Small intestine (tissue), 7 donors: ENCODE measurements around the gene OR6C68. TPM values are rescaled to one million over a fixed set of nuclear protein-coding genes. Genes with fewer than 3 reads are reported as not detected.

Experiments used
- DNase-seq, 2 donors: peaks; one replicate each; pipeline versions ENCODE4 v3.0.0 to v3.0.0-alpha.2; 2013
- FAIRE-seq: peaks from 2 replicates; lab custom pipeline; 2012; peaks lifted over from hg19 to GRCh38; lab: Jason Lieb, UNC
- H3K27ac ChIP-seq, 3 donors: one replicate each; pipeline ENCODE4 v1.5.1; 2013; ENCODE audit warnings: low read length in 2 of 3, mild to moderate bottlenecking in 2 of 3, control low read depth in 1 of 3, inconsistent platforms in 1 of 3, low read depth in 1 of 3, moderate library complexity in 1 of 3
- H3K27me3 ChIP-seq, 3 donors: one replicate each; pipeline ENCODE4 v1.6.1; 2013; ENCODE audit warnings: low read length in 3 of 3, inconsistent platforms in 1 of 3; ENCODE audit not compliant: control insufficient read depth in 3 of 3, insufficient read depth in 3 of 3
- H3K36me3 ChIP-seq, 3 donors: one replicate each; pipeline ENCODE4 v1.6.1; 2013; ENCODE audit warnings: low read length in 3 of 3, inconsistent platforms in 1 of 3, low read depth in 1 of 3, mild to moderate bottlenecking in 1 of 3, moderate library complexity in 1 of 3; ENCODE audit not compliant: control insufficient read depth in 3 of 3, insufficient read depth in 2 of 3
- H3K4me1 ChIP-seq, 3 donors: one replicate each; pipeline ENCODE4 v1.6.1; 2013; ENCODE audit warnings: low read length in 2 of 3, inconsistent platforms in 1 of 3, low read depth in 1 of 3, mild to moderate bottlenecking in 1 of 3, moderate library complexity in 1 of 3; ENCODE audit not compliant: control insufficient read depth in 3 of 3, insufficient read depth in 2 of 3
- H3K4me3 ChIP-seq, 3 donors: one replicate each; pipeline ENCODE4 v1.5.1; 2013; ENCODE audit warnings: low read length in 3 of 3, control low read depth in 1 of 3, inconsistent platforms in 1 of 3, low read depth in 1 of 3, mild to moderate bottlenecking in 1 of 3, moderate library complexity in 1 of 3
- H3K9me3 ChIP-seq, 2 donors: one replicate each; pipeline ENCODE4 v1.6.1; 2013; ENCODE audit warnings: low read depth in 1 of 2, low read length in 1 of 2; ENCODE audit not compliant: control insufficient read depth in 2 of 2, insufficient read depth in 1 of 2
- WGBS, 3 donors: extraction: QIAGEN DNeasy Blood & Tissue Kit; methylation state at CpG; one replicate each; pipeline ENCODE4 v1.1.7; 2013; 5-methylcytosine and 5-hydroxymethylcytosine counted together
- polyA plus RNA-seq, 4 donors: library from polyadenylated mRNA; stranded (reverse) in 3 of 4; unstranded in 1 of 4; fragments of 200-250 nt in 3 of 4; fragments of 120-200 nt in 1 of 4; gene quantifications; one replicate each; pipeline versions ENCODE4 v1.2.1 to v1.2.3, GENCODE V29; 2013
- donor health status: healthy with polysubstance abuse.
- donor health status: control.
- donor health status: control.
- donor health status: Bipolar disorder and iron deficiency.
- donor health status: healthy.

The OR6C68 gene
- polyA plus RNA-seq, 4 donors: not detected

DNA sequence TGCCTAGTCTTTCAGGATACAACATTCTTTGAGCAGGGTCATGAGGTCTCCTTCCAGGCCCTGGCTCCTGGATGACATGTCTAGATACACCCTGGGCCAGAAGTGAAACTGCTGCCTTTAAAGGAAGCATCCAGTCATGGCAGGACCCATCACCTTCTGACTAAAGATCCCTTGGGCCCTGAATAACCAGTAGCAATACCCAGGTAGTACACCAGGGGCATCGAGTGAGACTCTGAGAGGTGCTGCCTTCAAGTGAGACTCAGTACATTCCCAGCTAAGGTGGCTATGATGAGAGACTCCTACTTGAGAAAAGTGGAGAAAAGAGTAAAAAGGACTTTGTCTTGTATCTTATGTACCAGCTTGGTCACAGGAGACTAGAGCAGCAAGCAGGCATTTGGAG, 23.5 kb downstream of the OR6C68 start:
- no peak overlapping the region for H3K27ac ChIP-seq
- no peaks in the 10 kb centered on the region for H3K27me3 ChIP-seq
- H3K9me3 ChIP-seq: peaks cover 0 to 2% of the 10 kb centered on the region in 2 donors
- no peak overlapping the region for H3K4me3 ChIP-seq
- WGBS, 3 donors: 71 to 75% (median 74%) methylated on average over 1 of the region's 1 CpG
- no peaks in the 10 kb centered on the region for H3K36me3 ChIP-seq
- no peak for DNase-seq
- FAIRE-seq: no peak
- no peaks in the 10 kb centered on the region for H3K4me1 ChIP-seq

DNA sequence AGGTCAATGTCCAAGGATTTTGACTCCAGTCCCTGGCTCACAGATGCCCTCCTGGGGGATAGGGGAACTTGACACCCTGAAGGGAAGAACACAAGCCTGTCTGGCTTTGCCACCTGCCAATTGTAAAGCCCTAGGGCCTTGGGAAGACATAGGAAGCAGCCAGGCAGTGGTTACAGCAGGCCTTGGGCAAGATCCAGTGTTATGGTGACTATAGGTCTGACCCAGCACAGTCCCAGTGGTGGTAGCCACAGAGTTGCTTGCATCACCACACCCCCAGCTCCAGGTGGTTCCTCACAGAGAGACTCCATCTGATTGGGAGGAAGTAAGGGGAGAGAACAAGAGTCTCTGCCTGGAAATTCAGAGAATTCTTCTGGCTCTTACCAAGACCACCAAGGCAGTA, 24.2 kb downstream of the OR6C68 start:
- DNase-seq (no peak), FAIRE-seq (no peak)
- peaks cover 0 to 2% of the 10 kb centered on the region in 2 donors for H3K9me3 ChIP-seq
- no peaks in the 10 kb centered on the region for H3K36me3 ChIP-seq
- no peak overlapping the region for H3K27ac ChIP-seq
- H3K4me3 ChIP-seq: no peak overlapping the region
- no peaks in the 10 kb centered on the region for H3K27me3 ChIP-seq
- no peaks in the 10 kb centered on the region for H3K4me1 ChIP-seq

Other genes starting within 250 kb of the OR6C68 start
- gene OR6C74, start 247.8 kb upstream of the OR6C68 start, polyA plus RNA-seq: not detected
- gene OR6C6, start 195.8 kb upstream of the OR6C68 start, polyA plus RNA-seq: not detected
- not detected for gene OR6C1, start 178.0 kb upstream of the OR6C68 start, polyA plus RNA-seq
- gene OR6C3, start 161.6 kb upstream of the OR6C68 start, polyA plus RNA-seq: not detected
- gene OR6C75, start 129.4 kb upstream of the OR6C68 start, polyA plus RNA-seq: not detected
- not detected for gene OR6C65, start 91.8 kb upstream of the OR6C68 start, polyA plus RNA-seq
- gene OR6C76, start 66.1 kb upstream of the OR6C68 start, polyA plus RNA-seq: not detected
- gene OR6C2, start 48.3 kb upstream of the OR6C68 start, polyA plus RNA-seq: not detected
- not detected for gene OR6C70, start 22.2 kb upstream of the OR6C68 start, polyA plus RNA-seq
- not detected for gene OR6C4, start 57.2 kb downstream of the OR6C68 start, polyA plus RNA-seq
- gene OR2AP1, start 80.1 kb downstream of the OR6C68 start, polyA plus RNA-seq: not detected
- not detected for gene OR10P1, start 144.5 kb downstream of the OR6C68 start, polyA plus RNA-seq
- 10 to 100 TPM in 3 of 4 donors, 1 to 10 TPM in 1; 6.3 to 81.6 (median 29.6) TPM for gene ITGA7, start 215.5 kb downstream of the OR6C68 start, polyA plus RNA-seq
- gene BLOC1S1, start 223.7 kb downstream of the OR6C68 start, polyA plus RNA-seq: 100 to 1,000 TPM; 177 to 688 (median 434) TPM
- gene RDH5, start 228.0 kb downstream of the OR6C68 start, polyA plus RNA-seq: 10 to 100 TPM; 19.2 to 79.8 (median 56.5) TPM
- 1,000 to 10,000 TPM in 1 of 4 donors, 100 to 1,000 TPM in 3; 561 to 1,127 (median 702) TPM for gene CD63, start 236.6 kb downstream of the OR6C68 start, polyA plus RNA-seq